Skin of body (tissue), 2 donors: ENCODE measurements around the gene GDF2. TPM values are rescaled to one million over a fixed set of nuclear protein-coding genes. Genes with fewer than 3 reads are reported as not detected.

Experiments
- DNase-seq: peaks from one replicate; lab custom pipeline; 2025; lab: John Stamatoyannopoulos, UW
- total RNA-seq: library from RNA; depleted of rRNA; stranded (reverse); fragments of >200 nt; gene quantifications from one replicate; pipeline ENCODE4 v1.2.3, GENCODE V29; 2014

The GDF2 gene
- total RNA-seq: not detected

DNA sequence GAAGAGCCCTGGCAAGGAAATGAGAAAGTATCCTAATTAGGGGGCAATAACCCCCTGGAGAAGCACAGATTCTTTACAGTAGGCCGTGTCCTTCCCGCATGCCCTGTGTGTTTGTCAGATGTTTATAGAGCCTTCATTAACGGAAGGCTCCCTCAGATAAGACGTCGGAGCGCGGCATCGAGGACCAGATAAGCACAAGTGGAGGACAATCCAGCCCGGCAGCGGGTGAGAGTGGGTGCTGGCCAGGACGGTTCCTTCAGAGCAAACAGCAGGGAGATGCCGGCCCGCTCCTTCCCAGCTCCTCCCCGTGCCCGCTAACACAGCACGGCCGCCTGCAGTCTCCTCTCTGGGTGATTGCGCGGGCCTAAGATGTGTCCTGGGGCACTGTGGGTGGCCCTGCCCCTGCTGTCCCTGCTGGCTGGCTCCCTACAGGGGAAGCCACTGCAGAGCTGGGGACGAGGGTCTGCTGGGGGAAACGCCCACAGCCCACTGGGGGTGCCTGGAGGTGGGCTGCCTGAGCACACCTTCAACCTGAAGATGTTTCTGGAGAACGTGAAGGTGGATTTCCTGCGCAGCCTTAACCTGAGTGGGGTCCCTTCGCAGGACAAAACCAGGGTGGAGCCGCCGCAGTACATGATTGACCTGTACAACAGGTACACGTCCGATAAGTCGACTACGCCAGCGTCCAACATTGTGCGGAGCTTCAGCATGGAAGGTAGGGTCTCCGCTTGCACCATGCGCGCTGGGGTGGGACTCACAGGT lies at the start of gene GDF2:
Gene GDF2, plus strand, starts transcription at position 155 of the 762 bp plus-strand sequence. Its CDS starts 215 bp downstream, at position 370.
- DNase-seq: no peak

DNA sequence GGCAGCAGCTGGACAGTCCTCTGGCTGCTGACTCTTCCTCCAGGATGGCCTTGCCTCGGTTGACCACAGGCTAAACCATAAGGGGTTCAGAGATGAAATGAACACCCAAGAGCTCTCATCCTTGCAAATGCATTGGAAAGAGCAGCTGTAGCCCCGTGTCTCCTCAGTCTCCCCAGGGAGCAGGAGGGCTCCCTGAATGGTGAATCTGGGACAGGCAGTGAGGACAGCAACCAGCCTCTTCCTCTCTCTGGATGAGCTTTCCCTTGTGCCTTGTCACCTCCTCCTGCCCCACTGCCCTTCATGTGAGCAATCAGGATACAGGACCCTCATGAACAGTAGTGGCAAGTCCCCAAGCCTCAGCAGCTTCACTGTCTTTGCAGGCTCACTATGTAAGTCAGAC lies 46.2 kb upstream of the GDF2 start:
- no peak for DNase-seq

- no peak for DNase-seq
Measured at GRCh38 chr10:47276576-47277351, 45.5 kb upstream of the GDF2 start.

GRCh38 chr10:47277352-47278151 lies 44.7 kb upstream of the GDF2 start:
- no peak for DNase-seq

DNA sequence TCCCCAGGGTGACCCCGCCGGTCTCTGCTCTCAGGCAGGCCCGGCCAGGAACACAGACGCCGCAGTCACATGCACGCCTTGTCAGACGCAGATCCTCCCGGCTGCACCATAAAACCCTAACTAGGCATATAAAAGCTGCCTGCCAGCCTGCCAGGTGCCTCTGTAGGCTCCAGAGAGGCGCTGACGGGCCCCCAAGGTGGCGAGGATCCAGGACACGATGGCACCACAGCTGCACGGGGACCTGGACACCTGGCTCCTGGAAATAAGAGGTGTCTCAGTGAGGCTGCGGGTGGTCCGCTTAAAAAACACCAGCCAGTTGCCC lies 44.1 kb upstream of the GDF2 start:
- DNase-seq: no peak

DNA sequence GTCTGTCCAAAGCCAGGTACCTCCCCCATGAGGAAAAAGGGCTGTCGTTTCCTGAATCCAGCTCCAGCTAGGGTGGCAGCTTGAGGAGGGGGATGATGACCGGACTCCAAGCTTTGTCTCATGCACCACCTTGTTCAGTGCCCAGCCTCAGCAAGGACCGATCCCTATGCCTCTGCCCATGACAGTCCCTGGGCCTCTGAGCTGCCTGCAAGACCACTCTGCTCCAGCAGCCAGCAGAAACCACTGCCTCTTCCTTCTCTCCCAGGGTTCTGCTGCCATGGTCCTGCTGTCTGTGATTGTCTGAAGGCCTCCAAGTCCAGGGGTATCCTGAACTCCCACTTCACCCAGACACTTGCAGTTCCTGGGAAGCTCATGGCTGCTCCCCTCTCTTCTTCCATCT lies 43.5 kb upstream of the GDF2 start:
- DNase-seq: no peak

DNA sequence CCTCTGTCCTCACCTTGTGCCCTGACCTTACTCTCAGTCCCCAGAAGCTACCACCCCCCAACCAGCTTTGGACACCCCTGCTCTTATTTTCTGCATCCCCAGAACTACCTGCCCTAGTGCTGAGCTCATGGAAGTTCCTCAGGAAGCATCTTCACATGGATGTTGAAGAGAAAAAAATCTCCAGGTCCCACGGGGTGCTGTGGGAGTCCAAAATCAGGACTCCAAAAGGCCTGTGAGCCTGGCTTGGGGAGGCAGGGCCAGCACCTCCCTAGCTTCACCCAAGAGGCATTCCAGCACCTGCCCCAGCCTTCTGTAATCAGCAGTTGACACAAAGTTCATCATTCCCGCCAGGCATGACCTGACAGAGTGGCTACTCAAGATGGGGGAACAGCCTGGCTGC lies 43.0 kb upstream of the GDF2 start:
- no peak for DNase-seq

- no peak for DNase-seq
Measured at GRCh38 chr10:47282005-47282656, 40.1 kb upstream of the GDF2 start.

DNA sequence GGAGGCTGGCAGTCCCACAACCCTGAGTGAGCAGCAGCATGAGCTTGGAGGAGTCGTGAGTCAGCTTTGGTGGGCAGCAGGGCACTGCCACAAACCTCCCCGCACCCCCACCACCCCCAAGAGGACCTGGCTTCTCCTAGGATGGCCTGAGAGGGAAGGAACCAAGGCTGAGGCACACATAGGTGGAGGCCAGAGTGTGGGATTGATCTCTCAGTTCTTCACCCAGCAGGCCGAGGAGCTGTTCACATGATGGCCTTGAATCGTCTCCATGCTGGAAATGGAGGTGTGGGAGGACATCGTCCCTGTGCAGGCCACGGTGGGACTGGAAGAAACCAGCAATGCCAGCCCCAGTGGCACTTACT lies 39.6 kb upstream of the GDF2 start:
- no peak for DNase-seq

- DNase-seq: no peak
Measured at GRCh38 chr10:47283101-47283630, 39.1 kb upstream of the GDF2 start.

DNA sequence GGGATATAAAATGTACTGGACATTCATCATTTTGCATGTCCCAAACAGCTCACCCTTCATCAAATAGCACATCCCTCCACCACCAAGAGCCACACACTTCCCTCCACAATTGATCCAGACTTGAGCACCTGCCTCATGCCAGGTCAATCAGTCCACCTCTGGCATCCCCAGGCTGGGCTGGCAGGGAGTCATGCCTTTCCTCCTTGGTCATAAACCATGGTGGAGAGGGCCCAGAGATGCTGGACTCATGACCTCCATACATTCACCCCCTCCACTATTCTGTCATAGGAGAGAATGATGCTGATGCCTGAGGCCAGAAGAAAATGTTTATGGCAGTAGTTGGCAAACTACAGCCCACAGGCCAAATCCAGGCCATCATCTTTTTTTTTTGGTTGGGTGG lies 38.4 kb upstream of the GDF2 start:
- DNase-seq: no peak

DNA sequence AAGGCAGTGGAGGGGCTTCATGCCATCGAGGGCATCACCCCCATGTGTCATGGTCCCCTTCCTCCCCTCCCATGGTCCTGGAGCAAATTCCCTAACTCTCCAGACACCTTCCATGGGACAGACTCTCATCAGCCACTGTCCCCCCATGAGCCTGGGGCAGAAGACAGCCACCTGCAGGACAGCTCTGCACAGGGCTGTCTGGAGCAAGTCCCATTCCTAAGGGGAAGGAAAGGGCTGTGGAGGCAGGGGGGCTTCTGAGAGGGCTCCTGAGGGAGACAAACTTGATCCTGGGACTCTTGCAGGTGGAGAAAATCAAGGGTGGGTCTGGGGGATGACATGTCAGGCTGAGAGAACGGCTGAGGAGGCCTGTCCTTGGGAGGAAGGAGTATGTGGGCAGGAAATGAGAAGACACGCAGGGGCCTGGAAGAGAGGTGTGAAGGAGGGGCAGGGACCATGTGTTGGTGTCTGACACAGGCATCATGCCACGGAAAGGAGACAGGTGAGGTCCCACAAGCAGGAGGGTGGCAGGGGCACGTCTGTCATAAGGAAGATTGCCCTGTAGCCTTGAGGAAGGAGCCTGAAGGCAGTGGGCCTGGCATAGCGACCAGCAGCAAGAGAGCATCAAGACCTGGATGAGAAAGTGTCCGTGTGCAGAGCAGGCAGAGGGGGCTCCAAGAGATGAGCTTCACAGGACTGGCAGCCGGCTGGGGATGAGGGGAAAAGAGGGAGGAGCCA lies 36.7 kb upstream of the GDF2 start:
- DNase-seq: no peak

- no peak for DNase-seq
Measured at GRCh38 chr10:47286116-47286505, 36.1 kb upstream of the GDF2 start.

DNA sequence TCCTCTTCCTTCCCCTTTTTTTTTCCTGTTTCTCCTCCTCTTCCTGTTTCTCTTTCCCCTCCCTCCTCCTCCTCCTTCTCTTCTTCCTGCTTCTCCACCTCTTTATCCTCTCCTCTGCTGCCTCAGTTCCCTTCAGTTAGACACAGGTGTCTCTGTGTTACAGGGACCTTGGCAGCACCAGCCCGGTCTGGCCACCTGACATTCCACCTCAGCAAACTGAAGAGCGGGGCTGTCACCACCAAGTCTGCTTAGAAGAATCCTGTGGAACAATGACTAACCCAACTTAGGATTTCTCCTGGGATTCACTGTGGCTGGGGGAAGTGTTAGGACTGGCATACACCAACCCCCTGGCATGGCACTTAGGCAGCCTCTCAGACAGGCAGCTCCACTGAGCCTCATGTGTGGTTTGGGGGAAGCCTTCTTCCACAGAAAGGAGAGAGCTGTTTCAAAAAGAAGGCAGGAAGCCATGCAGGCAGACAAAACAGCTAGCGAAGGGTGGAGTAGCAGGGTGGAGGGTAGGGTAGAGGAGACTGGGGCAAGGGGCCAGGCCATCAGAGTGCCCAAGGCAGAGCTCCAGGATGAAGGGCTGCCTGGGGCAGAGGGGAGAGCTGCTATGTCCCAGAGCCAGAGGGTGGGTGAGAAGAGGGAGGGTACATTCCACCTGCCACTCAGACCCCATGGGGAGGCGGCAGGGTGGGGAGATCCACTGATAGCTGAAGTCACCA lies 35.5 kb upstream of the GDF2 start:
- DNase-seq: no peak

DNA sequence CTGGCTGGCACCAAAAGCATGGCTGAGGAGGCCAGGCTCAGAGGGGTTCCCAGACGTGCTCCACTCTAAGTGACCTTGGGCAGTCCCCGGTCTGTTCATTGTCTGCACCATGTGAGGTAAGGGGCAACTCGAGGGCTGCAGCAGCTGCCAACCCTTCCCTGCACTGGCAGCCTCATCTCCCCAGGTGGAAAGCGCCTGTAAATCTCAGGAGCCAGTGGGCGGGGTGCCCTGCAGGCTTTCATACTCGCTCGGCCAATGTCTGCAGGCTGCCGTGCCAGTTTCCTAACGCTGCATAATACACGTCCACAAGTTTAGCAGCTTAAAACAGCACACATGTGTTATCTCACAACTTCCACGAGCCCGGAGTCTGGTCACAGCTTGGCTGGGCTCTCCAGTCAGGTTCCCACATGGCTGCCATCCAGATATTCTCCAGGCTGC lies 34.9 kb upstream of the GDF2 start:
- no peak for DNase-seq

GRCh38 chr10:47287805-47288204 lies 34.4 kb upstream of the GDF2 start:
- no peak for DNase-seq

DNA sequence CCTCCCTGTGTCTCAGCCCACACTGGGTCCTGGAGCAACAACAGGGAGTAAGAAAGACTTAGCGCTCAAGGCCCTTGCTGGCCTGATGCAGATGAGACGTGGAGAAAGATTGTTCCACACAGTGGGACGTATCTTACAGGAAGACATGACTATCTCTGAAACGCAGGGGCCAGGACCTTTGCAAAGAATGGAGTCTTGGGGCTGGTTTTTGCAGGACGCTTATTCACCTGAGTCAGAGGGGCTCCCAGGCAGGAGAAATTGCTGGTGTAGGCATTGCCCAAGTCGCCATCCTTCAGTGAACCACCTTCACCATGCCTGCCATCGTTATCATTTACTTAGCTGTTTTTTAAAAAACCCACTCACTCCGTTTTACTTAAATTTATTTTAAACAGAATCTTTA lies 34.0 kb upstream of the GDF2 start:
- no peak for DNase-seq

DNA sequence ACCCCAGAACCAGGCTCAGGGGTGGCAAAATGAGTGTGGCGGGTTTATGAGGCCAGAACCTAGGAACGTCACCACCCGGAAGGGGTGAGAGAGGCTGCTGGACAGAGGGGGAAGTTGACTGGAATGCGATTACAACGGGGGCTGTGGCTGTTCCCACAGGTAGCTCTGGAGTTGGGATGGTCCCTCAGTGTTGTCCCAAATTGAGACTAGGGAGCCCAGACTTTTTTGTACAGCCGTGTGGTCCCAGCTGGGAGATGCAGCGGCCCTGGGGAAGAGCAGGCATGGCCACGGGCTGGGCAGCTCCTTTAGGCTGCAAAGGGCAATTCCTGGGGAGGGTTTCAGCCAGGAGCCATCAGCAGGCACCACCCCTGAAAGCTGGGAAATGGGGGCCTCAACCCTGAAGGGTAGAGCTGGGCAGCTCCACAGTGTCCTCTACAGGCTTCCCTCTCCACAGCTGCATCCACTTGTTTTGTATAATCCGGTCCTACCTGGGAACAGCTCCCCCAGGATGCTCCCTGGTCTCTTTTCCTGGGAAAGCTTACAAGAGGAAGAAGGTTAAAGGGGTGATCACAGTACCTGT lies 33.2 kb upstream of the GDF2 start:
- DNase-seq: no peak

DNA sequence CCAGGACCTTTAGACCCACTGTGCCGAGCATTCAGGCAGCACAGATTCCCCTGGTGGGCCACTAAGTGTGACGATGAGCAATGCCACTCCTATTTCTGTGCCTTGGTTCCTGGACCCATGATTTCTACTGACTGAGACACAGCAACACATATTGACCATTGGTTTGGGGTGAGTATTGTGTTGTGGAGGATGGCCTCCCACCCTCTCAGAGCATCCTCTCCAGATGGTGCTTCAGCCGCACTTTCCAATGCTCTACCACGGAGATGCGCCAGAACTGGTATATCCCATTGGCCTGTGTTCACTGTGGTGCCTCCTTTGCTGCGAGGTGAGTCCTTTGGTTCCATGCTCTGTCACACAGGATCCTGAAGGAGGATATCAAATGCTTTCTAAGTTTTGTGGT lies 32.3 kb upstream of the GDF2 start:
- DNase-seq: no peak

GRCh38 chr10:47290338-47290737 lies 31.9 kb upstream of the GDF2 start:
- DNase-seq: no peak
